SK-N-SH (cell line): ENCODE data around the gene CLMN.

Source experiments
- TAF1 ChIP-seq: IDR thresholded peaks from 2 replicates; pipeline ENCODE4 v1.6.1; 2012; ENCODE audit warnings: low read depth, mild to moderate bottlenecking, low read length, moderate library complexity, borderline replicate concordance
- TF ChIP-seq, protein P1 (sequence below): fragments of 200-600 bp; sonication (generic); IDR thresholded peaks from 2 replicates; pipeline ENCODE4 v1.6.1; 2017; ENCODE audit warnings: antibody characterized with exemption, mild to moderate bottlenecking, moderate library complexity
- TF ChIP-seq, protein P2 (sequence below): fragments of 150-350 bp; IDR thresholded peaks from 2 replicates; pipeline ENCODE4 v1.6.1; 2017; ENCODE audit warnings: antibody characterized with exemption, low read length, low read depth, borderline replicate concordance
- TF ChIP-seq, protein P3 (sequence below): IDR thresholded peaks from 2 replicates; pipeline ENCODE4; 2012

DNA sequence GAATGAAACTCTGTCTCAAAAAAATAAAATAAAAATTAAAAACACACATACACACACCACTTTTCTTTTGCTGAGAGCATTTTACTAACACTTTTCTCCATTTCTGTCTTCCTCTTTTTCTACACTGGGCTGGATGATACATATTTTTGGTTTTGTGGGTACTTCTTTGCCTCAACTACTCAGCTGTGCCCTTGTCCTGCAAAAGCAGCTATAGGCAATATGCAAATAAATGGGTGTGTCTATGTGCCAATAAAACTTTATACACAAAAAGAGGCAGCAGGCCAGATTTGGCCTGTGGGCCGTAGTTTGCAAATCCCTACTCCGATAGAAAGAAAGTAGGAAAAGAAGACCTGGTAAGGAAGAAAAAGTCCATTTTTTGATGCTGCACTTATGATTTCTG is 6.5 kb downstream of the CLMN start:
- TF ChIP-seq, protein P1, sequence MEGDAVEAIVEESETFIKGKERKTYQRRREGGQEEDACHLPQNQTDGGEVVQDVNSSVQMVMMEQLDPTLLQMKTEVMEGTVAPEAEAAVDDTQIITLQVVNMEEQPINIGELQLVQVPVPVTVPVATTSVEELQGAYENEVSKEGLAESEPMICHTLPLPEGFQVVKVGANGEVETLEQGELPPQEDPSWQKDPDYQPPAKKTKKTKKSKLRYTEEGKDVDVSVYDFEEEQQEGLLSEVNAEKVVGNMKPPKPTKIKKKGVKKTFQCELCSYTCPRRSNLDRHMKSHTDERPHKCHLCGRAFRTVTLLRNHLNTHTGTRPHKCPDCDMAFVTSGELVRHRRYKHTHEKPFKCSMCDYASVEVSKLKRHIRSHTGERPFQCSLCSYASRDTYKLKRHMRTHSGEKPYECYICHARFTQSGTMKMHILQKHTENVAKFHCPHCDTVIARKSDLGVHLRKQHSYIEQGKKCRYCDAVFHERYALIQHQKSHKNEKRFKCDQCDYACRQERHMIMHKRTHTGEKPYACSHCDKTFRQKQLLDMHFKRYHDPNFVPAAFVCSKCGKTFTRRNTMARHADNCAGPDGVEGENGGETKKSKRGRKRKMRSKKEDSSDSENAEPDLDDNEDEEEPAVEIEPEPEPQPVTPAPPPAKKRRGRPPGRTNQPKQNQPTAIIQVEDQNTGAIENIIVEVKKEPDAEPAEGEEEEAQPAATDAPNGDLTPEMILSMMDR = no peak
- TF ChIP-seq TAF1 = no peak
- TF ChIP-seq, protein P2, sequence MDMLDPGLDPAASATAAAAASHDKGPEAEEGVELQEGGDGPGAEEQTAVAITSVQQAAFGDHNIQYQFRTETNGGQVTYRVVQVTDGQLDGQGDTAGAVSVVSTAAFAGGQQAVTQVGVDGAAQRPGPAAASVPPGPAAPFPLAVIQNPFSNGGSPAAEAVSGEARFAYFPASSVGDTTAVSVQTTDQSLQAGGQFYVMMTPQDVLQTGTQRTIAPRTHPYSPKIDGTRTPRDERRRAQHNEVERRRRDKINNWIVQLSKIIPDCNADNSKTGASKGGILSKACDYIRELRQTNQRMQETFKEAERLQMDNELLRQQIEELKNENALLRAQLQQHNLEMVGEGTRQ = no peak
- TF ChIP-seq, protein P3, sequence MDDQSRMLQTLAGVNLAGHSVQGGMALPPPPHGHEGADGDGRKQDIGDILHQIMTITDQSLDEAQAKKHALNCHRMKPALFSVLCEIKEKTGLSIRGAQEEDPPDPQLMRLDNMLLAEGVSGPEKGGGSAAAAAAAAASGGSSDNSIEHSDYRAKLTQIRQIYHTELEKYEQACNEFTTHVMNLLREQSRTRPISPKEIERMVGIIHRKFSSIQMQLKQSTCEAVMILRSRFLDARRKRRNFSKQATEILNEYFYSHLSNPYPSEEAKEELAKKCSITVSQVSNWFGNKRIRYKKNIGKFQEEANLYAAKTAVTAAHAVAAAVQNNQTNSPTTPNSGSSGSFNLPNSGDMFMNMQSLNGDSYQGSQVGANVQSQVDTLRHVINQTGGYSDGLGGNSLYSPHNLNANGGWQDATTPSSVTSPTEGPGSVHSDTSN = no peak
